Measurements from ENCODE around the gene RAD51B. TPM values are rescaled to one million over a fixed set of nuclear protein-coding genes. Genes with fewer than 3 reads are reported as not detected.

RAD51B gene
- total RNA-seq, 6 experiments from 2014 or later = 2.7 to 5.8 (median 4.3) TPM

DNA sequence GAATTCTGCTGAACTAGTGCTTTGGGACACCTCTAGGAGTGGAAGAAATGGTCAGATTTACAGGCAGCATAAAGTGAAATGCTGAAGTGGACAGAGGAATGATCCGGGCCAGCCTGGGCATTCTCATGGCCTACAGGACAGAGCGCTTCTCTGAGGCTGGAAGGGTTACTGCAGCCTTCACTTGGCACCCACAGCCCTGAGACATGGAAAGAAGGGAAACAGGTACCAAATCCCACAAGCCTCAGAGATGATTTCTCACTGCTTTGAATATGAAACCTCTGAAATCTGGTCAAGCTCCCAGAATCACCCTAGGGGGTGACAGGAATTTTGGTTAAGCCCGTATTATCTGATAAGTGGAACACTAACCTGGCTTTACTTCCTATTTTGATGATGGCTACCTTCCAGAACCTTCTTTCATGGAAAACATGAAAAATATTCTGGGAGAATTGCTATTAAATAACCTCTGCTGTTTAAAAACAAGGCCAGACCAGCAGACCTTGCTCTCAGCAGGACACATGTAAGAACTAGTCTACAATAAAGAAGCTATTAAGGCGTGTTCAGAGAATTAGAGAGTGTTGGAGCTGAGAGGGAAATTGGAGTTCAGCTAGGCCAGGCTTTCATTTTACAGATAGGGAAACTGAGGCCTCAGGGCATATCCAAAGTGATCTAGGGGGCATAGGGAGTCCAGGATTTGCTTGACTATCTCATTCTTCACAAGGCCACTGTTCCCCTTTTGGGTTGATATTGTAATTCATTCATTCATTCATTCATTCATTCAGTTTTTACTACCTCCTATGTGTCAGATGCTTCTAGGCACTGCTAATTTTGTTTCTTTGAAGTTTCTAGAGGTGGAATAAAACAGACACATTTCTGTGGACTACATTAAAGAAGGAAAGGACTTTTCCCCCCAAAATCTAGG is 691.8 kb downstream of the RAD51B start:
- no peaks in the 10 kb centered on the region for H3K36me3 ChIP-seq
- H3K4me3 ChIP-seq = no peak overlapping the region
- ATAC-seq (no peak), DNase-seq (no peak)
- TF ChIP-seq POLR2A (IDR thresholded peaks at IDR 0.05) = no peak
- TF ChIP-seq, protein P1, sequence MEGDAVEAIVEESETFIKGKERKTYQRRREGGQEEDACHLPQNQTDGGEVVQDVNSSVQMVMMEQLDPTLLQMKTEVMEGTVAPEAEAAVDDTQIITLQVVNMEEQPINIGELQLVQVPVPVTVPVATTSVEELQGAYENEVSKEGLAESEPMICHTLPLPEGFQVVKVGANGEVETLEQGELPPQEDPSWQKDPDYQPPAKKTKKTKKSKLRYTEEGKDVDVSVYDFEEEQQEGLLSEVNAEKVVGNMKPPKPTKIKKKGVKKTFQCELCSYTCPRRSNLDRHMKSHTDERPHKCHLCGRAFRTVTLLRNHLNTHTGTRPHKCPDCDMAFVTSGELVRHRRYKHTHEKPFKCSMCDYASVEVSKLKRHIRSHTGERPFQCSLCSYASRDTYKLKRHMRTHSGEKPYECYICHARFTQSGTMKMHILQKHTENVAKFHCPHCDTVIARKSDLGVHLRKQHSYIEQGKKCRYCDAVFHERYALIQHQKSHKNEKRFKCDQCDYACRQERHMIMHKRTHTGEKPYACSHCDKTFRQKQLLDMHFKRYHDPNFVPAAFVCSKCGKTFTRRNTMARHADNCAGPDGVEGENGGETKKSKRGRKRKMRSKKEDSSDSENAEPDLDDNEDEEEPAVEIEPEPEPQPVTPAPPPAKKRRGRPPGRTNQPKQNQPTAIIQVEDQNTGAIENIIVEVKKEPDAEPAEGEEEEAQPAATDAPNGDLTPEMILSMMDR (IDR thresholded peaks at IDR 0.05) = no peak
- H3K27me3 ChIP-seq = no peaks in the 10 kb centered on the region
- H3K9me3 ChIP-seq = no peaks in the 10 kb centered on the region
- H3K4me1 ChIP-seq = no peaks in the 10 kb centered on the region
- WGBS (ENCODE audit: insufficient coverage, low coverage, low lambda C conversion rate, missing lambda C conversion rate) = 87% methylated on average over 3 of the region's 4 CpGs
- intact Hi-C loops (cut with DNase I) = no loop called here
- no peak overlapping the region for H3K27ac ChIP-seq

DNA sequence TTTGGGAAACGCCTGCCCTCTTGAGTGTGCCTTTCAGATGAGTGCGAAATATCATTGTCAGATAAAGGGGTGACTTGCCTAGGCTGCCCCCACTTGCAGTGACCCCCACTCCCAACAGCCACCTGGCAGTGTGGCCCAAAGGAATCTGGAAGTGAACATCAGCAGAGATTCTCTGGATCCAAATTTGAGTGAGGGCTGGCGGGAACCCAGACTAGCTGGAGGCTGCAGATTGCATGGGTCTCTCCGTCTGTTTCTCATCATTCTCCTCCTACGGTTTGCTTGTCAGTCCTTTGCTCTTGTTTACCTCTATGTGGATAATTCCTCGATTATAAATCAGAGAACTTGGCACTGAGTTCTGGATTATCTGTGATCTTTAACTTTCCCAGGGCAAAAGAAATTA is 692.5 kb downstream of the RAD51B start:
- no peak for TF ChIP-seq POLR2A (IDR thresholded peaks at IDR 0.05)
- TF ChIP-seq, protein P1 (IDR thresholded peaks at IDR 0.05) = no peak
- H3K36me3 ChIP-seq = no peaks in the 10 kb centered on the region
- 61% methylated on average over 5 of the region's 6 CpGs for WGBS (ENCODE audit: insufficient coverage, low coverage, low lambda C conversion rate, missing lambda C conversion rate)
- no peaks in the 10 kb centered on the region for H3K9me3 ChIP-seq
- no peak for DNase-seq
- no peaks in the 10 kb centered on the region for H3K27me3 ChIP-seq
- no peak for ATAC-seq
- intact Hi-C loops (cut with DNase I) = no loop called here
- H3K4me1 ChIP-seq = no peaks in the 10 kb centered on the region
- no peak overlapping the region for H3K27ac ChIP-seq
- H3K4me3 ChIP-seq = no peak overlapping the region

DNA sequence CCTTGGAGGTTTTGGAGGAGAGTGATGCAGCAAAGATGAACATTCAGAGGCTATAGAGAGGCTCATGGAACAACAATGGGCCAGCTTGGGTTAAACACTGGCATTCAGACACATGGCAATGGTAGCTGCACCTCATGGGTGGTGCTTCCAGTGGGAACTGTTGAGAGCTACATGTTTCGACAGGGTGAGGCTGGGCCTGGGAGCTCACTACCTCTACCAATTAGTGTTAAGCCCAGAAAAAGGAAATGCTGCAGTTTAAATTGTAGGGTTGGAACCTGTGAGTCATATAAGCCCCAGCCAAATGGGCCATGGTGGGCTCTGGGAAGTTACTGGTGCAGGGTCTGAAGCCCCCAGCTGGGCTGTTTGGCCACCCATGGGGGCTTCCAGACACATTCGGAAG is 693.6 kb downstream of the RAD51B start:
- H3K27ac ChIP-seq = no peak overlapping the region
- H3K9me3 ChIP-seq = no peaks in the 10 kb centered on the region
- peak in 3 of 4 donors; percentile 9 to 55 (median 32) for ATAC-seq
- intact Hi-C loops (cut with DNase I) = no loop called here
- H3K36me3 ChIP-seq = no peaks in the 10 kb centered on the region
- TF ChIP-seq, protein P1 (IDR thresholded peaks at IDR 0.05) = no peak
- TF ChIP-seq POLR2A (IDR thresholded peaks at IDR 0.05) = no peak
- H3K4me1 ChIP-seq = no peaks in the 10 kb centered on the region
- H3K4me3 ChIP-seq = no peak overlapping the region
- 100% methylated on average over 1 of the region's 2 CpGs for WGBS (ENCODE audit: insufficient coverage, low coverage, low lambda C conversion rate, missing lambda C conversion rate)
- H3K27me3 ChIP-seq = no peaks in the 10 kb centered on the region
- DNase-seq = no peak

DNA sequence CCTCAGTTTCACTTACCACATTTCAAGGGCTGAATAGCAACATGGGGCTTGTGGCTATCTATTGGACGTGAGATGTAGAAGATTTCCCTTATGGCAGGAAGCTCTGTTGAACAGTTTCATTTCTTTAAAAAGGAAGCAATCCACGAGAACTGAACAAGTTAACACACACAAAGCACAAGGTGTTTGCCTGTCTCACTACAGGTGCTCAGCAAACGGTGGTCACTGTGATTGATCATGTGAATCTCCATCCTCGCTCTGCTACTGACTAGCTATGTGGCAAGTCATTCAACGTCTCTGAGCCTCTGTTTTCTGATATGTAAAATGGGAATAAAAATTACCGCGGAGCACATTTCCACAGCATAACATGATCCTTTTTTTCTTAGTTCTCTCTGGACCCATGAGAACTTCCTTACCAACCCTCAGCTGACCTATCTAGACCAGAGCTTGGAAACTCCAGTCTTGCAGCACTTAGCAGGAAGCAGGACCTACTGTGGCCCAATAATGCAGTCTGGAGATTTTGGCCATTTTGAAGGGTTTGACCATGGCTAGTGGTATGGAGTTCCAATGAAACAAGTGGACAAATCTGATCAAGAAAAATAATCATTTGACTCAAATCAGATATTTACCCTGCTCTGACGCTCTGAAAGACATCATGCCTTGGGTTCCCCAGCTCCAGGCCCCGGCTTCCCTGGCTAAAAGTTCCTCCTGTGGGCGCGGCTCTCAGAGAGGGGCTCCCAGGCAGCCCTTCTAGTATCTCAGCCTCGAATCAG is 694.4 kb downstream of the RAD51B start:
- peak in 1 of 4 donors; percentile 28 for ATAC-seq
- Histone ChIP-seq H3K4me3 (no peak overlapping the region), H3K27ac (no peak overlapping the region), H3K4me1 (peaks cover 0 to 7% (median 2%) of the 10 kb centered on the region in 4 donors), H3K27me3 (no peaks in the 10 kb centered on the region), H3K36me3 (no peaks in the 10 kb centered on the region), H3K9me3 (no peaks in the 10 kb centered on the region)
- intact Hi-C loops (cut with DNase I) = no loop called here
- WGBS (ENCODE audit: insufficient coverage, low coverage, low lambda C conversion rate, missing lambda C conversion rate) = 80% methylated on average over 12 of the region's 12 CpGs
- no peak for TF ChIP-seq POLR2A (IDR thresholded peaks at IDR 0.05)
- TF ChIP-seq, protein P1 (IDR thresholded peaks at IDR 0.05) = no peak
- DNase-seq = no peak
